HepG2 (cell line): Measurements from ENCODE around the gene TRIM31. TPM values are rescaled to one million over a fixed set of nuclear protein-coding genes. Genes with fewer than 3 reads are reported as not detected.
A peak's percentile ranks its signal among the peaks of the same experiment; 100 is the strongest.

ENCODE experiments used
- AKAP8 ChIP-seq: sonication (generic); formaldehyde crosslinking; IDR thresholded peaks from 2 replicates; pipeline ENCODE4 v1.5.1; 2020; ENCODE audit warnings: mild to moderate bottlenecking, missing genetic modification reagents
- CCAR2 ChIP-seq: fragments of 200-400 bp; formaldehyde crosslinking; optimal IDR thresholded peaks from 2 replicates; pipeline ENCODE3; 2018; ENCODE audit warnings: low read depth, mild to moderate bottlenecking, low read length, moderate library complexity
- EP300 ChIP-seq, 3 experiments: sonication (generic) in 1 of 3; formaldehyde crosslinking in 1 of 3; IDR thresholded peaks; 2 replicates each; pipeline versions ENCODE4 v1.5.1 to v1.6.1; 2011 to 2020; ENCODE audit warnings: low read depth in 2 of 3, low read length in 2 of 3, borderline replicate concordance in 1 of 3, improper control_type of control experiment in 1 of 3, mild to moderate bottlenecking in 1 of 3, missing genetic modification reagents in 1 of 3, moderate library complexity in 1 of 3
- KDM1A ChIP-seq: IDR thresholded peaks from 2 replicates; pipeline ENCODE4 v1.6.1; 2016; ENCODE audit warnings: missing compliant biosample characterization
- KDM3A ChIP-seq: IDR thresholded peaks from 2 replicates; pipeline ENCODE4 v1.6.1; 2018; ENCODE audit warnings: low read depth, missing compliant biosample characterization
- MLLT10 ChIP-seq: sonication (generic); formaldehyde crosslinking; IDR thresholded peaks from 2 replicates; pipeline ENCODE4 v1.4.0; 2020; ENCODE audit warnings: missing genetic modification reagents
- MXD3 ChIP-seq: IDR thresholded peaks from 2 replicates; pipeline ENCODE4 v1.6.1; 2016; ENCODE audit warnings: mild to moderate bottlenecking, missing biosample characterization, missing genetic modification reagents
- RELA ChIP-seq: sonication (generic); formaldehyde crosslinking; IDR thresholded peaks from 2 replicates; pipeline ENCODE4 v1.4.0; 2020; ENCODE audit warnings: missing genetic modification reagents
- SRSF4 ChIP-seq: fragments of 200-400 bp; formaldehyde crosslinking; IDR thresholded peaks from one replicate; pipeline ENCODE4 v1.6.1; 2018; ENCODE audit warnings: mild to moderate bottlenecking, low read depth, low read length, moderate library complexity; ENCODE audit not compliant: poor library complexity, severe bottlenecking
- TRAFD1 ChIP-seq: sonication (generic); formaldehyde crosslinking; IDR thresholded peaks from 2 replicates; pipeline ENCODE4 v1.5.1; 2020; ENCODE audit warnings: missing genetic modification reagents, mild to moderate bottlenecking, borderline replicate concordance
- ZBTB20 ChIP-seq: sonication (generic); formaldehyde crosslinking; IDR thresholded peaks from 2 replicates; pipeline ENCODE4 v1.8.1; 2023; ENCODE audit warnings: missing genetic modification reagents, low read depth, mild to moderate bottlenecking, borderline replicate concordance
- ZKSCAN8 ChIP-seq: IDR thresholded peaks from 2 replicates; pipeline ENCODE4 v1.6.1; 2016; ENCODE audit warnings: borderline replicate concordance, missing genetic modification reagents, missing compliant biosample characterization
- ZNF121 ChIP-seq: sonication (generic); formaldehyde crosslinking; IDR thresholded peaks from 2 replicates; pipeline ENCODE4 v1.5.0; 2020; ENCODE audit warnings: mild to moderate bottlenecking, missing genetic modification reagents
- ZNF30 ChIP-seq: sonication (generic); formaldehyde crosslinking; IDR thresholded peaks from 2 replicates; pipeline ENCODE4 v1.5.0; 2020; ENCODE audit warnings: mild to moderate bottlenecking, missing genetic modification reagents
- ZNF317 ChIP-seq: sonication (generic); formaldehyde crosslinking; IDR thresholded peaks from 2 replicates; pipeline ENCODE4 v1.5.0; 2020; ENCODE audit warnings: mild to moderate bottlenecking, missing genetic modification reagents
- ZNF329 ChIP-seq: sonication (generic); formaldehyde crosslinking; IDR thresholded peaks from 2 replicates; pipeline ENCODE4 v1.9.0; 2021; ENCODE audit warnings: low read depth, mild to moderate bottlenecking, missing genetic modification reagents
- ZNF629 ChIP-seq: sonication (generic); formaldehyde crosslinking; conservative IDR thresholded peaks from 2 replicates; pipeline ENCODE4 v1.5.0; 2020; ENCODE audit warnings: missing genetic modification reagents
- ZSCAN31 ChIP-seq: sonication (generic); formaldehyde crosslinking; IDR thresholded peaks from 2 replicates; pipeline ENCODE4 v1.5.0; 2020; ENCODE audit warnings: low read depth, mild to moderate bottlenecking, missing genetic modification reagents
- polyA plus RNA-seq, 8 experiments: library from polyadenylated mRNA; depleted of rRNA in 3 of 8; stranded (reverse) in 7 of 8; unstranded in 1 of 8; fragments of >200 nt; fragmentation: Illumina TruSeq in 4 of 8; extraction: Trizol in 4 of 8; gene quantifications; 2 replicates each; pipeline versions ENCODE4 v1.2.1 to v1.2.3, GENCODE V29; 2011 to 2016; ENCODE audit warnings: low read depth in 4 of 8, missing spikeins in 1 of 8, mixed read lengths in 1 of 8; ENCODE audit not compliant: insufficient read depth in 1 of 8
- total RNA-seq, 5 experiments: library from RNA; depleted of rRNA; stranded (reverse); fragments of >200 nt; fragmentation: Illumina TruSeq; extraction: Trizol; gene quantifications; 2 replicates each; pipeline ENCODE4 v1.2.3, GENCODE V29; 2016; ENCODE audit warnings: low read depth in 1 of 5
- TF ChIP-seq, protein P1 (sequence below): sonication (generic); formaldehyde crosslinking; IDR thresholded peaks from 2 replicates; pipeline ENCODE4 v1.5.0; 2020; ENCODE audit warnings: missing genetic modification reagents
- TF ChIP-seq, protein P2 (sequence below): sonication (generic); formaldehyde crosslinking; IDR thresholded peaks from 2 replicates; pipeline ENCODE4 v1.4.0; 2020; ENCODE audit warnings: mild to moderate bottlenecking, low read depth, missing genetic modification reagents

The TRIM31 gene
- total and polyA plus RNA-seq, 2 of the 13 experiments (the other 11 are each of a cell fraction or from before 2014, with no cell fraction given), result 0.13 to 0.51 TPM

DNA sequence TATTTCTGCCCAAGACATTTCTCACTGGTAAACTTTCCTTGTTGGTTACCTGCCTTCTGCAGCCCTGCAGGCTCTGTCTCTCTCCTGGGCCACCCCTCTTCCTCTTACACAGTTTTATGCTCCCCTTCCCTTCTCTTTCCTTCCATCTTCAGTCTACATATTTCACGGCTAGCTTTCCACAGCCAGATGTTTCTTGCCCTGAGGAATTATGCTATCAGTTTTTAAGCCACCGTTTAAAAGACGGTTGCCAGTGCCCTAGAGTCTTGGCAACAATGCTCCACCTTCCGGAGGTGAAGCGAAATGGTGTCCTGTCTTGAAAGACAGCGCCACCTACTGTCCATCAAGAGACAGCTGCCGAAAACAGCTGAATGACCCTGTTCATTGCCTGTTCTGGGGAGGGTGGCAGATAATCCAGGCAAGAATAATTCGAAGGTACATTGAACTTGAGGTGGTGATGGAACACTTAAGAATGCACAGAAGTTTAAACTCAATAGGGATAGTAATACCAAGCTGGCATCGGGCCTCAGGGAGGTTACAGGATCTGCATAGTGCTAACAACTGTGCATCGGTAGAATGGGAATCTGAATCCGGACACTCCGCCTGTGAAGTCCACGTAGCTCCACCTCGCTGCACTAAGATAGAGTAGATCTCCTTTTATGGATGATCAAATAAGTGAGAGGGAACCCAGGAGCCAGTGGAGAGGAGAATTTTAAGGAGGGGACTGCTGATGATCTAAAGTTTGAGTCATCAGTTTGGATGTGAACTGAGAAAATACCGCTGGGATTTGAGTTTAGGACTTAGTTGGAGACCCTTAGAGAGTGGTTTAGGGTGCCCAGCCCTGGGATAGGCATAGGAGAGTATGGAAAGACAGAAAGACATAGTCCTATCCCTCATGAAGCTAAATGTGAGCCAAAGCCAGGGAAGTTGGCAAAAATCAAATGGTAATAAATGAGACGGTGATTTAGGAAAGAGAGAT is 18.3 kb upstream of the TRIM31 start (continued):
- no peak for TF ChIP-seq EP300 (IDR thresholded peaks at IDR 0.05; ENCODE audit: low read depth in 2 of 2, low read length in 2 of 2)
- peak; percentile 52 for TF ChIP-seq EP300 (CRISPR knock-in tag; IDR thresholded peaks at IDR 0.05; ENCODE audit: borderline replicate concordance)
- TF ChIP-seq ZNF329 (CRISPR knock-in tag), result no peak
- TF ChIP-seq KDM3A (CRISPR knock-in tag), result no peak; the same call in 1 of the 2 replicates
- TF ChIP-seq ZNF317, result no peak
- TF ChIP-seq MLLT10 (CRISPR knock-in tag), result no peak
- TF ChIP-seq ZBTB20 (CRISPR knock-in tag), result no peak
- no peak for TF ChIP-seq SRSF4
- TF ChIP-seq MXD3 (CRISPR knock-in tag), result no peak
- TF ChIP-seq, protein P1, sequence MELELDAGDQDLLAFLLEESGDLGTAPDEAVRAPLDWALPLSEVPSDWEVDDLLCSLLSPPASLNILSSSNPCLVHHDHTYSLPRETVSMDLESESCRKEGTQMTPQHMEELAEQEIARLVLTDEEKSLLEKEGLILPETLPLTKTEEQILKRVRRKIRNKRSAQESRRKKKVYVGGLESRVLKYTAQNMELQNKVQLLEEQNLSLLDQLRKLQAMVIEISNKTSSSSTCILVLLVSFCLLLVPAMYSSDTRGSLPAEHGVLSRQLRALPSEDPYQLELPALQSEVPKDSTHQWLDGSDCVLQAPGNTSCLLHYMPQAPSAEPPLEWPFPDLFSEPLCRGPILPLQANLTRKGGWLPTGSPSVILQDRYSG (CRISPR knock-in tag), result no peak
- TF ChIP-seq ZNF30 (CRISPR knock-in tag), result no peak
- TF ChIP-seq TRAFD1 (CRISPR knock-in tag), result no peak
- TF ChIP-seq RELA (CRISPR knock-in tag), result peak; percentile 89; the same call in 1 of the 2 replicates
- TF ChIP-seq, protein P2, sequence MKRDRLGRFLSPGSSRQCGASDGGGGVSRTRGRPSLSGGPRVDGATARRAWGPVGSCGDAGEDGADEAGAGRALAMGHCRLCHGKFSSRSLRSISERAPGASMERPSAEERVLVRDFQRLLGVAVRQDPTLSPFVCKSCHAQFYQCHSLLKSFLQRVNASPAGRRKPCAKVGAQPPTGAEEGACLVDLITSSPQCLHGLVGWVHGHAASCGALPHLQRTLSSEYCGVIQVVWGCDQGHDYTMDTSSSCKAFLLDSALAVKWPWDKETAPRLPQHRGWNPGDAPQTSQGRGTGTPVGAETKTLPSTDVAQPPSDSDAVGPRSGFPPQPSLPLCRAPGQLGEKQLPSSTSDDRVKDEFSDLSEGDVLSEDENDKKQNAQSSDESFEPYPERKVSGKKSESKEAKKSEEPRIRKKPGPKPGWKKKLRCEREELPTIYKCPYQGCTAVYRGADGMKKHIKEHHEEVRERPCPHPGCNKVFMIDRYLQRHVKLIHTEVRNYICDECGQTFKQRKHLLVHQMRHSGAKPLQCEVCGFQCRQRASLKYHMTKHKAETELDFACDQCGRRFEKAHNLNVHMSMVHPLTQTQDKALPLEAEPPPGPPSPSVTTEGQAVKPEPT (CRISPR knock-in tag), result no peak
- TF ChIP-seq ZKSCAN8 (CRISPR knock-in tag), result peak; percentile 70; the same call in 1 of the 2 replicates
- TF ChIP-seq KDM1A (CRISPR knock-in tag), result no peak
- TF ChIP-seq CCAR2, result no peak
- TF ChIP-seq ZNF121 (CRISPR knock-in tag), result no peak
- no peak for TF ChIP-seq AKAP8
- TF ChIP-seq ZSCAN31 (CRISPR knock-in tag), result no peak
- TF ChIP-seq ZNF629, result 0 out of 2 replicates have a peak, but pooled peaks have one; percentile 28
